Activated T-cell treated with anti-CD3 and anti-CD28 coated beads, Interleukin-2, amount 50 U/mL, for 4 hours (primary cell): ENCODE results near the gene MEX3D. TPM values are rescaled to one million over a fixed set of nuclear protein-coding genes. Genes with fewer than 3 reads are reported as not detected.

Source experiments
- ATAC-seq, 2 donors: fragments of 200-7000 bp; cut with Tn5 transposase; one replicate each; pipeline ENCODE4 v1.10.0; 2021
- DNase-seq: peaks from one replicate; pipeline ENCODE4 v3.0.0-alpha.2; 2020
- H3K27me3 Mint-ChIP-seq: one replicate; pipeline ENCODE4 v1.8.0; 2021; ENCODE audit warnings: low read depth, mixed read lengths
- H3K36me3 Mint-ChIP-seq: one replicate; pipeline ENCODE4 v1.8.0; 2022; ENCODE audit warnings: mixed read lengths; ENCODE audit not compliant: insufficient read depth
- H3K4me1 Mint-ChIP-seq: one replicate; pipeline ENCODE4 v1.8.0; 2021; ENCODE audit warnings: low read depth, mixed read lengths
- H3K4me3 Mint-ChIP-seq: one replicate; pipeline ENCODE4 v1.8.0; 2021; ENCODE audit warnings: mild to moderate bottlenecking, moderate library complexity, mixed read lengths
- H3K9me3 Mint-ChIP-seq: one replicate; pipeline ENCODE4 v1.8.0; 2021; ENCODE audit warnings: mixed read lengths
- total RNA-seq, 3 donors: library from RNA; stranded (reverse); gene quantifications; one replicate each; pipeline ENCODE4 v1.2.1, GENCODE V29; 2021

Gene MEX3D
- 10 to 100 TPM; 12.5 to 17.0 (median 12.6) TPM for total RNA-seq

DNA sequence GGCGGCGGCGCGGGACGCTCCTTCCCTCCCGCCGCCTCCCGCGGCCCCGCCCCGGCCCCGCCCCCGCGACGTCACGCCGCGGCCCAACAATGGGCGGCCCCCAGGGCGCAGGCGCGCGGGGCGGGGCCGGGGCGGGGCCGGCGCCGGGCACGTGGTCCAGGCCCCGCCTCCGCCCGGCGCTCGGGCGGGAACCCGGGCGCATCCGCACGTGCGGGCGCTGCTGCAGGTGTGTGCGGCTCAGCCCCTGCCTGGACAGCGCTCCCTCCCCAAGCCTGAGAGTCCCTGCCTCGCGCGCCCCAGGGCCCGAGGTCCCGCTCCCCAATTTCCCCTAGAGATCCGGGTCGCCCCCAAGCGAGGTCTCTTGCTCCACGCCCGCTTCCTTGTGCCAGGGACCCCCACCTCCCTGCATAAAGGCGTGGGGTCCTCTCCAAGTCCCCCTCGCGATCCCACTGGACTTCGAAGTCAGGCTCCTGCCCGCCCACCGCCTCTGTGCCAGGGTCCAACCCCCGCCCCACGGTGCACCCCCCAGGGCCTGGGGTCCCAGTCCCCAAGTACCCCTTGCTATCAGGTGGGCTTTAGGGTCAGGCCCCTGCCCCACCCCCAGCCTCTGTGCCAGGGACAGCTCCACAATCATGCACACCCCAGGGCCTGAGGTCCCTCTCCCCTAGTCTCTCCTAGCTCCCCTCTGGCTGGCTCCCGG is at the start of gene MEX3D:
MEX3D (minus strand) TSS at position 6 of the 700 bp plus-strand sequence. CDS start 267 bp downstream, outside the sequence.
- DNase-seq (peak; percentile 82), ATAC-seq (peak; percentile 86 to 94)
- Mint-ChIP-seq H3K9me3 (no peaks in the 10 kb centered on the region), H3K27me3 (peaks cover 5% of the 10 kb centered on the region), H3K36me3 (no peaks in the 10 kb centered on the region), H3K4me1 (peaks cover 4% of the 10 kb centered on the region), H3K4me3 (peak within 1 kb of the TSS; percentile 33)

DNA sequence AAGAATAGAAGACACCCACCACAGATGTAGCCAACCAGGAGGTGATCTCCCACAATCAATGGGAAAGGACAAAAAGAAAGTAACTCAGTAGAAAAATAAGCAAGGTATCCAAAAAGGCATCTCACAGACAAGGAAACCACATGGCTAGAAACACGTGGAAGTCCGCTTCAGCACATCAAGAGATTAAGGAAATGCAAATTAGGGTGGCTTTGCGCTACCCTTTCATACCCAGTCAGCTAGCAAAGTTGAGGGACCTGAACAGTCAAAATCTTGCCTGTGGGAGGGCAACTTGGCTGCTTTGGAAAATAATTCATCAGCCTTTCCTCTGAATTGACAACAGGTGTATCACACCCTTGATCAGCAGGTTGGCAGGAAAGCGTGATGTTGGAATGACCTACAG is 48.8 kb upstream of the MEX3D start:
- ATAC-seq (peak; percentile 58 to 64), DNase-seq (no peak)
- H3K4me1 Mint-ChIP-seq = peaks cover 12% of the 10 kb centered on the region
- no peaks in the 10 kb centered on the region for H3K27me3 Mint-ChIP-seq
- no peak overlapping the region for H3K4me3 Mint-ChIP-seq
- peaks cover 19% of the 10 kb centered on the region for H3K36me3 Mint-ChIP-seq
- no peaks in the 10 kb centered on the region for H3K9me3 Mint-ChIP-seq

DNA sequence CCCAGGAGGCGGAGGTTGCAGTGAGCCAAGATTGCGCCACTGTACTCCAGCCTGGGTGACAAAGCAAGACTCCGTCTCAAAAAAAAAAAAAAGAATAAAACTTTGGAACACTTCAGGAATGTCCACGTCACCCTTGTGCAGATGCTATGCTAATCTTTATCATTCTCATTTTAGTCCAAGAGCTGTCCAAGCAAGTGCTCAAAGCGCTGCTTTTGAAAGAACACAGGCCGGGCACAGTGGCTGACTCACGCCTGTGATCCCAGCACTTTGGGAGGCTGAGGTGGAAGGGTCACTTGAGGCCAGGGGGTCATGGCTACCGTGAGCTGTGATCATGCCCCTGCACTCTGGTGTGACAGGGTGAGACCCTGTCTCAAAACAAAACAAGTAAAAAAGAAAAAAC is 48.3 kb upstream of the MEX3D start:
- DNase-seq = no peak
- Mint-ChIP-seq H3K9me3 (no peaks in the 10 kb centered on the region), H3K27me3 (no peaks in the 10 kb centered on the region), H3K36me3 (peaks cover 20% of the 10 kb centered on the region), H3K4me3 (no peak overlapping the region), H3K4me1 (peaks cover 12% of the 10 kb centered on the region)
- ATAC-seq = no peak

DNA sequence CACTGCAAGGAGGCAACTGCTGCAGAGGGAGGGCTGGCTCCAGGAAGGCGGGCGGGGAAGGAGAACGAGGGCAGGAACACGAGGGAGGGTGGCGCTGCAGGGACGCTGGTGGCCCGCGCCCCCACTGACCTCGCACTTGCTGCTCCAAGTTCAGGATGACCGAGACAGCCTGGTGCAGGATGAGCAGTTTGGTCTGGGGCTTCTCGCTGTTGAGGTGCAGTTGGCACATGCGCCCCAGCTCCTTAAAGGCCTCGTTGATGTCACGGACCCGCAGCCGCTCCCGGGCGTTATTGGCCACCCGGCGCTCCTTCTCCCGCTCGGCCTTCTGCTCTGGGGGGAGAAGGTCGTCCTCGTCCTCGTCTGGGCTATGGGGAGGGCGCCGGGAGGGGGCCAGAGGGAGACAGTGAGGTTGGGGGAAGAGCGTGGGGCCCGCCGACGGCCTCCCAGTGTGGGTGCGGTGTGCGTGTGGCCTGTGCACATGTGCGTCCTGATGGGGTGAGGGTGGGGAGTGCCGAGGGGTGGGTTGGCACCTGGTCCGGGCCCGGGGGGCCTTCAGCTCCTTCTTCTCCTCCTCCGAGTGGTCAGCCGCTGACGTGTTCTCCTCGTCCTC is 47.1 kb upstream of the MEX3D start:
- Mint-ChIP-seq H3K4me3 (no peak overlapping the region), H3K9me3 (no peaks in the 10 kb centered on the region), H3K36me3 (peaks cover 23% of the 10 kb centered on the region), H3K4me1 (peaks cover 14% of the 10 kb centered on the region), H3K27me3 (no peaks in the 10 kb centered on the region)
- no peak for ATAC-seq
- DNase-seq = no peak

DNA sequence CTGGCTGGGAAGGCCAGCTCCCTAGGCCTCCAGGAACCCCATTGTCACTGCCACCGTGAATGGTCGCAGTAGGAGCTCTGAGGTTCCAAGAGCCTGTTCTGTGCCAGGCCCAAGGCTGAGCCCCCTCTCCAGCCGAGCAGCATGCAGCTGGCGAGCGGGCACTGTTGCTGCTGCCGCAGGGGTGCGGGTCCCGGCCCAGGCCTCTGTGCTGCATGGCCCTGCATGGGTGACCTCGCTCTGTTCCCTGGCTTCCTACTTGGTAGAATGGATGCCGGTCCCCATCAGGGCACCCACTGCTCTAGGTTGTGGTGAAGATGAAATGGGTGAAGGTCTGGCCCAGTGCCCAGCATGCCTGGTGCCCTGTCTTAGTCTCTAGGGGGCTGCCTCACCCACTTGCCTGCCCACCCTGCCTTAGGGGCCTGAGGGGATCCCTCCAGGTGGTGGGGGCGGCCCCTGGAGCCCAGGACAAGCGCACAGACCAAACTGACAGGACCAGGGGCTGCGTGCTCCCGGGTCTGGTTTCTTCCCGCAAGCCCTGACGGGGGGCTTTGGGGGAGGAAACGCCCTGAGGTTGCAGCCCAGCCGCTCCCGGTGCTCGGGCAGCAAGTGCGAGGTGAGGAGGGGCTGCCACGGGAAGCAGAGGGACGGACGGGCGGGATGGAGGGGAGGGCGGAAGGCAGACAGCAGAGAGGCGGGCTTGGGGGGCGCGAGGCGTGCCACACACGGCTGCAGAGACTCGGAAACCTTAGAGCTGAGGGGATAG is 45.9 kb upstream of the MEX3D start:
- no peaks in the 10 kb centered on the region for H3K9me3 Mint-ChIP-seq
- no peak for ATAC-seq

DNA sequence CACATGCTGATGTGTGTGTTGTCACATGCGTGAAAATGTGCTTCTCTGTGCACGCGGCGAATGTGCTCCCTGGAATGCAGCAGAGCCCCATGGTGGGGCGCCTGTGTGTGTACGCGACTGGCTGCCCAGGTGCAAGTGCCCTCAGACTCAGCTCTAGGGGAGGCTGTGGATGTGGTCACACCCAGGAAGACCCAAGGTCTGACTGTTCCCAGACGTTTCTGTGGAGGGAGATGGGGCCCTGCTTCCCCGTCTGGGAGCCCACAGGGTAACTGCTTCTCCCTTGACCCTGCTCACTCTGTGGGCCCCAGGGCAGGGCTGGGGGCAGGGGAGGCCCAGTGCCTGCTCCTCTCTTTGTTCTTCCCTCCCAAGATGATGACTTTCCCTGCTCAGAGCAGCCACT is 45.0 kb upstream of the MEX3D start:
- H3K9me3 Mint-ChIP-seq = no peaks in the 10 kb centered on the region
- DNase-seq = no peak
- no peak for ATAC-seq
- H3K27me3 Mint-ChIP-seq = no peaks in the 10 kb centered on the region
- no peak overlapping the region for H3K4me3 Mint-ChIP-seq
- peaks cover 30% of the 10 kb centered on the region for H3K4me1 Mint-ChIP-seq
- H3K36me3 Mint-ChIP-seq = peaks cover 21% of the 10 kb centered on the region

More for the DNA sequence above, 45.9 kb upstream of the MEX3D start:
- H3K4me1 Mint-ChIP-seq = peaks cover 24% of the 10 kb centered on the region
- peaks cover 23% of the 10 kb centered on the region for H3K36me3 Mint-ChIP-seq
- H3K4me3 Mint-ChIP-seq = no peak overlapping the region
- DNase-seq = no peak
- no peaks in the 10 kb centered on the region for H3K27me3 Mint-ChIP-seq

DNA sequence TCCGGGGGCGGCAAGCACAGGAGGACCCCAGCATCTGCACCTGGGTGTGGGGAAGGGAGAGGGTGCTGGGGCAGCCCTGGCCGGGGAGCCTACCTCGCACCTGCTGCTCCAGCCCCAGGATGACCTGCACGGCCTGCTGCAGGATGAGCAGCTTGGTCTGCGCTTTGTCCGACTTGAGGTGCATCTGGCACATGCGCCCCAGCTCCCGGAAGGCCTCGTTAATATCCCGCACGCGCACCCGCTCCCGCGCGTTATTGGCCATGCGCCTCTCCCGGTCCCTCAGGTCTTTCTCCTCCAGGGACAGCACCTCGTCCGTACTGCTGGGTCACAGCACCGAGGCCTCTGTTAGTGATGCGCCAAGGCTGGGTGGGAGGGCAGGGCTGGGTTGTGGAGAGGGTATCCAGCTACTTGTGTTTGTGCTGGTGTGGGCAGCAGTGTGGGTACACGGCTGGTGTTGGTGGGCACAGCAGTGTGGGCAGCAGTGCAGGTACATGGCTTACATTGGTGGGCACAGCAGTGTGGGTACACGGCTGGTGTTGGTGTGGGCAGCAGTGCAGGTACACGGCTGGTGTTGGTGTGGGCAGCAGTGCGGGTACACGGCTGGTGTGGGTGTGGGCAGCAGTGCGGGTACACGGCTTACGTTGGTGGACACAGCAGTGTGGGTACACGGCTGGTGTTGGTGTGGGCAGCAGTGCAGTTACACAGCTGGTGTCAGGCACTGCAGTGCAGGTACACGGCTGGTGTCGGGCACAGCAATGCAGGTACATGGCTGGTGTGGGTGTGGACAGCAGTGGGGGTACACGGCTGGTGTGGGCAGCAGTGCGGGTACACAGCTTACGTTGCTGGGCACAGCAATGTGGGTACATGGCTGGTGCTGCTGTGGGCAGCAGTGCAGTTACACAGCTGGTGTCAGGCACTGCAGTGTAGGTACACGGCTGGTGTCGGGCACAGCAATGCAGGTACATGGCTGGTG is 44.3 kb upstream of the MEX3D start:
- ATAC-seq = no peak
- Mint-ChIP-seq H3K9me3 (no peaks in the 10 kb centered on the region), H3K4me1 (peaks cover 26% of the 10 kb centered on the region), H3K36me3 (peaks cover 19% of the 10 kb centered on the region), H3K4me3 (no peak overlapping the region), H3K27me3 (no peaks in the 10 kb centered on the region)
- DNase-seq = no peak

DNA sequence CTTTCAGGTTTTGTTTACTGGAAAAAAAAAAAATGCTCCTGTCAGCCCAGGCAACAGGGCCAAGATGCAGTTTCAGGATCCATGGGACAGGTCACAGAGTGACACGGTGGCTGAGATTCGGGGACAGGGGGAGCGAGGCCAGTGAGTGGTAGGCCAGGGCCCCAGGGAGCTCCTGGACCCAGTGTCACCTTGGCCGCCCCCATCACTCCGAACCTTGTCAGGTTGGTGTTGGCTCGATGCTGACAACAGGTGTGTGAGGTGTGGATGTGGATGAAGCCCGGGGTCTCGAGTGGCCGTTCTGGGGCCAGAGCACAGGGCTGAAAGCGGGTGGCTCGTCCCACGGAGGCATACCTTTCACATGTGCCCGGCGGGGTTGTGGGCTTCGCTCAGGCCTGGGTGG is 43.2 kb upstream of the MEX3D start:
- Mint-ChIP-seq H3K36me3 (peaks cover 14% of the 10 kb centered on the region), H3K4me3 (no peak overlapping the region), H3K9me3 (no peaks in the 10 kb centered on the region), H3K4me1 (peaks cover 21% of the 10 kb centered on the region), H3K27me3 (no peaks in the 10 kb centered on the region)
- ATAC-seq (no peak), DNase-seq (no peak)

DNA sequence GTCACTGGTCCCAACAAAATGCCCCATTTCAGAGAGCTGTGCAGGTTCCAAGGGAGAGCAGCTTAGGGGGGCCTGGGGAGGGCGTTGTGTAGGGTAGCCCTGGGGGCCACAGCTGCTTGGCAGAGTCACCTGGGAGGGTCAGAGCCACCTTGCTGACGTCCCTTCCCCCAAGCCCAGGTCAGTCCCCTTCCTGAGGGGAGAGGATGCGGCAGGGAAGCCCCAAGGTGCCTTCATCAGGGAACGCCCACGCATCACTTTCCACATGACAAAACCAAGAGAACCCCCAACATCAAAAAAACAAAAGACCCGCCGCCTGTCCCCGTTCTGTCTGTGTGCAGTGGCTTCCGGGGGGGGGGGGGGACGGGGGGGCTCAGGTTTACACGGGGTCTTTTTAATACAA is 42.5 kb upstream of the MEX3D start:
- Mint-ChIP-seq H3K9me3 (no peaks in the 10 kb centered on the region), H3K4me1 (peaks cover 25% of the 10 kb centered on the region), H3K27me3 (no peaks in the 10 kb centered on the region), H3K4me3 (no peak overlapping the region), H3K36me3 (peaks cover 12% of the 10 kb centered on the region)
- DNase-seq (no peak), ATAC-seq (no peak)

DNA sequence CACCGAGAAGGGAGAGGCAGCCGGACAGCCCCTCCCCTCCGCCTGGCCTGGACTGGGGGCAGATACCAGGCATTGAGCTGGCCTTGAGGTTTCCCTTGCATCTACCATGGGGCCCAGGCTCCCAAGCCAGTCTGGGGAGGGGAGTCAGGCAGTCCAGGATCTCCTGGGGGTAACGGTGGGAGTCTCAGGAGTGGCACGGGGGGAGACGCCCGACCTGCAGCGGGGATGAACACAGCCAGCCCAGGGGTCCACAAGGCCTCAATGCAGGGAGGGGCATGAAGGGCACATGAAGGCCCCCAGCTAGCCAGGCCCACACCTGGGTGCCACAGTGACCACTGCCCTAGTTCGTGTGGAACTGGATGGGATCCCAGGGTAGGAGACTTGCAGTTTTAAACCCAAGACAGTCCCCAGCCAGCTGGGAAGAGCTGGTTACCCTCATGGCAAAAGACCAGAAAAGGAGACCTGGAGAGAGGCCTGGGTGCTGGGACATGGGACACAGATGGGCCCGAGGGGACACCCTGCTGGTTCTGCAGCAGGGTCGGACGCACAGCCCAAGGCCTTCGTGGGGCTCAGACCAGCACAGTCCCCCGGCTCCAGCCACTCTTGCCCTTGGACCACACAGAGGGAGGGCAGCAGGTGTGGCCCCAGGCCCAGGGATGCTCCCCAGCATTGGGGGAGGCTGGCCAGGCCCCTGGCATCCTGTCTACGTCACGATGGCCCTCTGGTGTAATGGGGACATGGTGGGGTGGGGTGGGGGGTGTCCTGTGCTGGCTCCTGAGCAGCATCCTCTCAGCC is 41.8 kb upstream of the MEX3D start:
- Mint-ChIP-seq H3K9me3 (no peaks in the 10 kb centered on the region), H3K4me1 (peaks cover 27% of the 10 kb centered on the region), H3K27me3 (no peaks in the 10 kb centered on the region), H3K4me3 (no peak overlapping the region), H3K36me3 (peaks cover 11% of the 10 kb centered on the region)
- ATAC-seq = no peak
- no peak for DNase-seq

DNA sequence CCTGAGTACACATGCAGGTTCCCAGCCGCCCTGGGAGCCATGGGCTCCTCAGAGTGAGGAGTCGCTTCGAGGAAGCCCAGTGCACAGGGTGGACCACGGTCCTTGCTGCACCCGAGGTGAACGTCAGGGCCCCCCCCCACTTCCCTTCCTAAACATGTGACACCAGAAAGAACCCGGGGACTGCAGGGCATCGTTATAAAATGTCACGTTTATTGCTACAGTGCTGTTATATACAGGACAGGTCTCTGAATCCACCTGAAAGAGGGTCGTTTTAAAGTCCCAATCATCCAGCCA is 40.9 kb upstream of the MEX3D start:
- Mint-ChIP-seq H3K4me1 (peaks cover 29% of the 10 kb centered on the region), H3K36me3 (peaks cover 6% of the 10 kb centered on the region), H3K9me3 (no peaks in the 10 kb centered on the region), H3K27me3 (no peaks in the 10 kb centered on the region), H3K4me3 (peak overlapping the region; percentile 35)
- DNase-seq (no peak), ATAC-seq (no peak)

DNA sequence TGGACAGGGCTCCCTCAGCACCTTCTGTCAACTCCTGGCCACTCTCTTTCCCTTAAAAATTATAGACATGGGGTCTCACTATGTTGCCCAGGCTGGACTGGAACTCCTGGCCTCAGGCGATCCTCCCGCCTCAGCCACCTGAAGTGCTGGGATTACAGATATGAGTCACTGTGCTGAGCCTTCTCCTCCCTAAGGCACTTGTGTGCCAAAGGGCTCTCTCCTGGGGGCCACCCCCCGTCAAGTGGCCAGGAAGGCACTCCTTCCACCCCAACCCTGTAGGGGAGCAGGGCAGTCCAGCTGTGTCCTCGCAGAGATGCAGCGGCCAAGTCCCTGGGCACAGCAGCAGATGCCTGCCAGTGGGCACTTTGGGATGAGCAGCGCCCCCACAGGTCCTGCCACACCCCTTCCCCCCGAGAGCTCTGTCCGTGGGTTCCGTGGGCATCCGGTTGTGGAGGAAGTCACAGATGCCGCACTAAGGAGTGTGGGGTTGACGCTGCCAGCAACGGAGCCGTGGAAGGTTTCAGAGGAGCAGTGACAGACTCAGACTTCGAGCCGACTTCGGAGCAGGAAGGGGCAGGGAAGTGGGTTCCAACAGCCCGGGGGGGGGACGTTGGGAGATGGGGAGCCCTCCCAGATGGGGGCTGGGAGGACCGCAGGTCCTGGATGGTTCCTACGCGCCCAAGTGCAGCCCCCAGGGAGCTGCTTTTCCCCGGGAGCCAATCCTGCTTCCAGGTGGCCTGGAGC is 40.4 kb upstream of the MEX3D start:
- H3K36me3 Mint-ChIP-seq = peaks cover 6% of the 10 kb centered on the region
- H3K4me3 Mint-ChIP-seq = peak overlapping the region; percentile 68
- no peak for ATAC-seq
- no peaks in the 10 kb centered on the region for H3K27me3 Mint-ChIP-seq
- peaks cover 34% of the 10 kb centered on the region for H3K4me1 Mint-ChIP-seq
- no peaks in the 10 kb centered on the region for H3K9me3 Mint-ChIP-seq
- no peak for DNase-seq

DNA sequence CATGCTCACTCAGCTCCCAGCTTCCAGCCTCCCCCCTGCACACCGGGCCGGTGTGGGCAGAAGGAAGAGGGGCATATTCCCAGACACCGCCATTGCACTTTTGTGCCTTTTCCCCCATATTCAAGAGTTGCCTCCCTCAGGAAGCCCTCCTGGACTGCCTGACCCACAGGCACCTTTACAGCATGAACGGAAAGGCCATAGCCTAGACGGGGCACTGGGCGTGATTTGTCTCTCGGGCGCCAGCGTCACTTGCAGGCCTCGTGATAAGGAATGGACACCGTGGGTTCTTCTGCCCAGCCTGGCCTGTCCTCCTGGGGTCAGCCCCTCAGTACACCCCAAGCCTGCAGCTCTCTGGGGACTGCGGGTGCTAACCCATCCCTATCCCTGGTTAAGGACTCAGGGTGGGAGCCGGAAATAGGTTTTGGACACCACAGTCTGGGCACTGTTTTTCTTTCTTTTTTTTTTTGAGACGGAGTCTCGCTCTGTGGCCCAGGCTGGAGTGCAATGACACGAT is 38.1 kb upstream of the MEX3D start:
- DNase-seq (no peak), ATAC-seq (peak in 1 of 2 donors; percentile 1)
- H3K4me1 Mint-ChIP-seq = peaks cover 44% of the 10 kb centered on the region
- H3K27me3 Mint-ChIP-seq = no peaks in the 10 kb centered on the region
- H3K9me3 Mint-ChIP-seq = no peaks in the 10 kb centered on the region
- H3K36me3 Mint-ChIP-seq = peaks cover 5% of the 10 kb centered on the region
- H3K4me3 Mint-ChIP-seq = peak overlapping the region; percentile 96
